SK-N-SH (cell line): ENCODE measurements around the gene SIGLEC15.

Source experiments
- CTCF ChIP-seq: fragments of 200-600 bp; sonication (generic); IDR thresholded peaks from 2 replicates; pipeline ENCODE4 v1.6.1; 2017; ENCODE audit warnings: antibody characterized with exemption, mild to moderate bottlenecking, moderate library complexity
- EP300 ChIP-seq, 2 experiments: IDR thresholded peaks; 2 replicates each; pipeline versions ENCODE4 v1.4.0 to v1.6.1; 2012; ENCODE audit warnings: borderline replicate concordance in 1 of 2, low read depth in 1 of 2, low read length in 1 of 2
- EZH2phosphoT487 ChIP-seq: fragments of 200-600 bp; sonication (generic); IDR thresholded peaks from 2 replicates; pipeline ENCODE4 v1.6.1; 2017; ENCODE audit warnings: low read depth, mixed run types, mild to moderate bottlenecking, antibody characterized with exemption, moderate library complexity, borderline replicate concordance
- FOXJ3 ChIP-seq: sonication (generic); formaldehyde crosslinking; IDR thresholded peaks from 2 replicates; pipeline ENCODE4 v1.5.1; 2020; ENCODE audit warnings: mild to moderate bottlenecking, missing genetic modification reagents
- JUND ChIP-seq: IDR thresholded peaks from 2 replicates; pipeline ENCODE4 v1.4.0; 2012
- MAX ChIP-seq: IDR thresholded peaks from 2 replicates; pipeline ENCODE4 v1.4.0; 2012; ENCODE audit warnings: low read depth
- MXI1 ChIP-seq: IDR thresholded peaks from 2 replicates; pipeline ENCODE4 v1.6.1; 2012; ENCODE audit warnings: mild to moderate bottlenecking, low read depth, low read length, improper control_type of control experiment
- NRF1 ChIP-seq: IDR thresholded peaks from 2 replicates; pipeline ENCODE4 v1.6.1; 2012; ENCODE audit warnings: low read depth, mild to moderate bottlenecking, low read length
- POLR2AphosphoS5 ChIP-seq: IDR thresholded peaks from 2 replicates; pipeline ENCODE4 v1.6.1; 2012; ENCODE audit warnings: low read depth, low read length
- RCOR1 ChIP-seq: fragments of 150-350 bp; IDR thresholded peaks from 2 replicates; pipeline ENCODE4 v1.6.1; 2017; ENCODE audit warnings: antibody characterized with exemption, low read length
- SMC3 ChIP-seq: IDR thresholded peaks from 2 replicates; pipeline ENCODE4 v1.6.1; 2012; ENCODE audit warnings: low read depth, low read length, improper control_type of control experiment
- TEAD4 ChIP-seq: IDR thresholded peaks from 2 replicates; pipeline ENCODE4 v1.4.0; 2012; ENCODE audit warnings: mild to moderate bottlenecking, borderline replicate concordance; ENCODE audit not compliant: insufficient read depth
- YY1 ChIP-seq: IDR thresholded peaks from 2 replicates; pipeline ENCODE4 v1.4.0; 2012; ENCODE audit warnings: low read depth, mild to moderate bottlenecking

DNA sequence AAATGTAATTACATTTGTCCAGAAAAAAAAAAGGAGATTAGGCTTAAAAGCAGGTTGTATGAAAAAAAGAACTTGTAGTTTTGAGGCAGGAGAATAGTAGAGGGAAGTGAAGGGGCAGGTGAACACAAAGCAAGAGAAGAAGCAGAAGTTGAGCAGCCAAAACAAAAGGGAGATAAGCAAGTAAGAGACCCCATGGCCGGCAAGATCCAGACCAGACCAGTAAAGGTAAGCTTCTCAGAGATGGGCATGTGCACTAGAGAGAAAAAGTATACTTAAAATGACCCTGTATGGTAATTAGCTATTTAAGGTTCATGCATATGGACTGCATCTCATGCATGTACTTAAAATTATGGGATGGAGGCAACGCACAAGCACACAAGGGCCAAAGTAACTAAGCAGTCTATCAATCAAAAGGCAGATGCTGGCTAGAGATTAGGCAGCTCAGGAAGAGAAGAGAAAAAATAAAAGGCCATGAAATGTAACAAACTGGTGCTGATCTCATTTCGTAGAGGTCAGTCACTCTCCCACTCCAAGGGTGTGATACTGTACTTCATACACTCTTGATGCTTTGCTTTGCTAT lies 9.7 kb downstream of the SIGLEC15 start:
- TF ChIP-seq NRF1 (no peak), EP300 (IDR thresholded peaks at IDR 0.05; ENCODE audit: borderline replicate concordance in 1 of 2, low read depth in 1 of 2, low read length in 1 of 2) (no peak), CTCF (no peak), POLR2AphosphoS5 (no peak), SMC3 (no peak), MXI1 (no peak), MAX (no peak), TEAD4 (no peak), RCOR1 (no peak), EZH2phosphoT487 (no peak), FOXJ3 (CRISPR knock-in tag) (no peak), JUND (no peak), YY1 (no peak)
